Inflammatory macrophage (primary cell): ENCODE data around the gene NACA2.
"Not testable (repeated sequence)": the region's sequence is repeated elsewhere in the genome, so short reads cannot be mapped to it uniquely, and the experiment has no call there.

Source experiments
- DNase-seq, 2 donors: peaks; one replicate each; pipeline ENCODE4 v3.0.0-alpha.2; 2020 to 2022
- total RNA-seq, 18 experiments: gene quantifications; one replicate each; lab custom pipeline; 2026; ENCODE audit warnings: mixed read lengths in 6 of 18, inconsistent platforms in 2 of 18; lab: John Stamatoyannopoulos, UW

NACA2 gene
- total RNA-seq: 0.46 to 2.5 (median 1.5) reads per million in 18 experiments

- no peak for DNase-seq
These were observed at the start of gene NACA2 for GRCh38 chr17:61591018-61591417. Gene NACA2 (minus strand): TSS chr17:61591219. CDS start chr17:61591180, 39 bp downstream.

GRCh38 chr17:61639818-61640217, 48.8 kb upstream of the NACA2 start:
- no peak for DNase-seq

- DNase-seq: no peak
These were observed 47.1 kb upstream of the NACA2 start for GRCh38 chr17:61638087-61638486.

GRCh38 chr17:61635913-61636432, 45.0 kb upstream of the NACA2 start:
- peak; percentile 67 to 68 for DNase-seq

- no peak for DNase-seq
These were observed 44.0 kb upstream of the NACA2 start for GRCh38 chr17:61634942-61635538.

- no peak for DNase-seq
These were observed 43.1 kb upstream of the NACA2 start for GRCh38 chr17:61634011-61634539.

GRCh38 chr17:61632826-61633225, 41.8 kb upstream of the NACA2 start:
- no peak for DNase-seq

- no peak for DNase-seq
These were observed 40.8 kb upstream of the NACA2 start for GRCh38 chr17:61631800-61632199.

GRCh38 chr17:61628158-61628557, 37.1 kb upstream of the NACA2 start:
- DNase-seq: not testable (repeated sequence)

- no peak for DNase-seq
These were observed 36.6 kb upstream of the NACA2 start for GRCh38 chr17:61627658-61628057.

- DNase-seq: no peak
These were observed 36.1 kb upstream of the NACA2 start for GRCh38 chr17:61627125-61627524.

GRCh38 chr17:61625564-61625963, 34.5 kb upstream of the NACA2 start:
- DNase-seq: no peak

- no peak for DNase-seq
These were observed 33.9 kb upstream of the NACA2 start for GRCh38 chr17:61624951-61625350.

- DNase-seq: no peak
These were observed 30.3 kb upstream of the NACA2 start for GRCh38 chr17:61621317-61621716.

GRCh38 chr17:61619953-61620352, 28.9 kb upstream of the NACA2 start:
- DNase-seq: no peak

GRCh38 chr17:61619493-61619892, 28.5 kb upstream of the NACA2 start:
- DNase-seq: no peak

GRCh38 chr17:61618950-61619349, 27.9 kb upstream of the NACA2 start:
- DNase-seq: no peak

GRCh38 chr17:61617330-61617729, 26.3 kb upstream of the NACA2 start:
- no peak for DNase-seq

GRCh38 chr17:61616783-61617182, 25.8 kb upstream of the NACA2 start:
- DNase-seq: no peak

- no peak for DNase-seq
These were observed 23.2 kb upstream of the NACA2 start for GRCh38 chr17:61614219-61614618.

- no peak for DNase-seq
These were observed 20.3 kb upstream of the NACA2 start for GRCh38 chr17:61611323-61611722.

- DNase-seq: no peak
These were observed 14.7 kb upstream of the NACA2 start for GRCh38 chr17:61605692-61606091.

- DNase-seq: no peak
These were observed 10.3 kb upstream of the NACA2 start for GRCh38 chr17:61601297-61601696.

GRCh38 chr17:61600621-61601020, 9.6 kb upstream of the NACA2 start:
- DNase-seq: peak; percentile 28 to 51

GRCh38 chr17:61599608-61600007, 8.6 kb upstream of the NACA2 start:
- DNase-seq: no peak
